Astrocyte of the hippocampus (primary cell): ENCODE results near the gene RBM26.
"Not testable (repeated sequence)": the region's sequence is repeated elsewhere in the genome, so short reads cannot be mapped to it uniquely, and the experiment has no call there.

Source experiments
- DNase-seq: peaks from one replicate; pipeline ENCODE4 v3.0.0; 2011; ENCODE audit warnings: low read depth, low spot score

The RBM26 gene

GRCh38 chr13:79281339-79281747 lies 124.7 kb downstream of the RBM26 start:
- no peak for DNase-seq

- not testable (repeated sequence) for DNase-seq
Measured at GRCh38 chr13:79279735-79280134, 126.3 kb downstream of the RBM26 start.

GRCh38 chr13:79273045-79273444 lies 133.0 kb downstream of the RBM26 start:
- no peak for DNase-seq

GRCh38 chr13:79271616-79272015 lies 134.4 kb downstream of the RBM26 start:
- no peak for DNase-seq

DNA sequence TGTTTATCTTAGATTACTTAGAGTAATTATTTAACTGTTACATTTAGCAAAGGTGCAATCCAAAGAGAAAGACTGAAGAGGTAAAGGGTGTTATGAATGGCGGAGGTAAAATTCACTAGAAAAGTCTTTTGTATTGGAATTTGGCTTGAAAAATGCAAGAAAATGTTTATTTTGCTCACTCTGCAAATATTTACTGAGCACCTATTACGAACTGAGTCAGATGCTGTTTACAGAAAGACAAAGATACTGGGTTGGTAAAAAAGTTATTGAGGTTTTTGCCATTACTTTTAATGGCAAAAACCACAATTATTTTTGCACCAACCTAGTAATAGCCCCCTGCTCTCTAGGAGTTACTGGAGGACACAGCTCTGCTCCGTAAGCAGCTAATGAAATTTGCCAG lies 135.2 kb downstream of the RBM26 start:
- no peak for DNase-seq
